Stimulated activated CD4-positive, alpha-beta T cell treated with anti-CD3 and anti-CD28 coated beads, Interleukin-4, amount 100 ng/mL, for 4 hours (primary cell): ENCODE measurements around the gene ADM2.
A peak's percentile ranks its signal among the peaks of the same experiment; 100 is the strongest.
"Not testable (repeated sequence)": the region's sequence is repeated elsewhere in the genome, so short reads cannot be mapped to it uniquely, and the experiment has no call there.

Experiments
- DNase-seq, 2 experiments: peaks; one replicate each; pipeline ENCODE4 v3.0.0-alpha.2; 2020

Gene ADM2

DNA sequence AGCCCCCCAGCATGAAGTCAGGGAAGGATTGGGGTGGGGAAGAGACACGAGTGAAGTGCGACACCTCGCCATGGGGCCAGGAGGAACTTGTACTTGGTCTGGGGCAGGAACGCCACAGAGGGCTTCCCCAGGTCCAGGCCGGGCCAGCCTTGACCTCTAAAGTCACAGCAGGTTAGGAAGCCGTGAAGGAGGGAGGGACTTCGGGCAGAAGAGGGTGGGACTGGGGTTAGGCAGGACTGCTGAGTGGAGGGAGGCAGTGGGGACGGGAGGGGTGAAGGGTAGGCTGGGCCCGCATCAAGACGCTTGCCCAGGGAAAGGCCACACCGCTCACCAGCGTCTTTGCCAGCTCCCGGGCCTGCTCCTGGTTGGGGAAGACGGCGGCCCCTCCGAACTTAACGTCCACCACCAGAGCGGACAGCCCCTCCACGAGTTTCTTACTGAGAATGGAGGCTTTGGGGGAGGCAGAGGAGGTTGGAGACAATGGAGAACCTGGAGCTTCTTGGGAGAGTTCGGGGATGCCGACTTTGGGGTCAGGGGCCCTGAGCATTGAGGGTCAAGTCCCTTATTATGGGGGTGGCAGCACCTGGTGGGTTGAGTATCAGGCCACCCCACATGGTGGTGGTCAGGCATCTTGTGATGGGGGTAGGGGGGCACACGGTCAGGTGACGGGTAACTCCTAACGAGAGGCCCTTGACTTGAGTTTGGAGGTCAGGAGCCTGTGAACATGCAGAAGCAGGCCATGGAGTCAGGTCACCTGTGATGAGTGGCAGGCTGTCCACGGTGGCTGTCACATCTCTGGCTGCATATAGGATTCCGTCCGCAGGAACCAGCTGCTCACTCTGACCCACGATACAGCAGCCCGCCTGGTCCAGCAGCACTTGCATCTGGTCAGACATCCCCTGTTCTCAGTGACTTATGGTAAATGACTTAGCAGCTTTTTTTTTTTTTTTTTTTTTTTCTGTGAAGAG lies 45.8 kb downstream of the ADM2 start:
- DNase-seq, result peak in 1 of 2 experiments; percentile 45

DNA sequence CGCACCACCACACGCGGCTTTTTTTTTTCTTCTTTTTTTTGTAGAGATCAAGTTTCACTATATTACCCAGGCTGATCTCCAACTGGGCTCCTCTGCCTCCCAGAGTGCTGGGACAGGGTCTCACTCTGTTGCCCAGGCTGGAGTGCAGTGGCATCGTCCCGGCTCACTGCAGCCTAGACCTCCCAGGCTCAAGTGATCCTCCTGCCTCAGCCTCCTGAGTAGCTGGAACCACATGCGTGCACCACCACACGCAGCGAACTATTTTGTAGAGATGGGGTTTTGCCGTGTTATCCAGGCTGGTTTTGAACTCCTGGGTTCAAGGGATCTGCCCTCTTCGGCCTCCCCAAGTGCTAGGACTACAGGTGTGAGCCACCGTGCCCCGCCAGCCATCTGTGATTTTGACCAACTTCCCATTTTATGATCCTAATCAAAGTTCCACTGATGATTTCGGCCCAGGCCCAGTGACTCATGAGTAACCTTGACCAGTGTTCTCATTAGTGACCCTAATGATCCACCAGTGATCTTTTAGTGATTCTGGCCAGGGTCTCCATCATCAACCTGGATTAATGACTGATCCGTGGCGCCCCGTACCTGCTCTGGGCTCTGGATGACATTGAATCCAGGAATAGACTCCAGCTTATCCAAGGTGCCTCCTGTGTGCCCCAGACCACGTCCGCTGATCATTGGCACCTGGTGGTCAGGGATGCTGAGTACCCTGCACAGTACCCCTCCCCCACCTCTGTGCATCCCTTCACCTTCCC lies 46.8 kb downstream of the ADM2 start:
- DNase-seq, result no peak

DNA sequence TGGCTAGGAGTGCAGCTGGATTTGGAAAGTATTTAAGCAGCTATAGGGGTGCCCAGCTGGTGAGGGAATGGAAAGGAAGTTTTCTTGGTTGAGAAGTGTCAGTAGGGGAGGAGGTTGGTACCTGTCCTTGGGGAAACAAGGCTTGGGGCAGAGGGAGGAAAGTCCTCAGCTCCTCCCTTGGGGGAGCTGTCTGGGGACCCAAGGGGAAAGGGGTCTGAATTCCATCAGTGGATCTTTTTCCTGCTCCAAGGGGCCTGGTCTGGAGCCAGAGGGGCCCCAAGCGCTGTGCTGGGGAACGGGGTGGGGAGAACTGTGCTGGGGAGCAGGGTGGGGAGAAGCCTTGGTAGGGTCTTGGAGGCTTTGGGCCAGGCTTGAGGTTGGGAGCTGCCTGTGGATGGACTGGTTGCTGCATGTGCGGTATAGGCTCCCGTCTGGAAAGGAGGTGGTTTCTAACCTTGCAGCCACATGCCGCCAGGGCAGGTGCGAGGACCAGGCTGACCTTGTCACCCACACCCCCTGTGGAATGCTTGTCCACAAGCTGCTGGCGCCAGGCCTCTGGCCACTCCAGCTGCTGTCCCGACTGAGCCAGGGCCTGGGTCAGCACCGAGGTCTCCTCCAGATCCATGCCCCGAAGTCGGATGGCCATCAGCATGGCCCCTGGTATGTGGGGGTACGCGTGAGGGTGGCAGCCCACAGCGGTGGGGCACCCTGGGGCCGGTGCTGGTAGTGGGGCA lies 47.5 kb downstream of the ADM2 start:
- no peak for DNase-seq

DNA sequence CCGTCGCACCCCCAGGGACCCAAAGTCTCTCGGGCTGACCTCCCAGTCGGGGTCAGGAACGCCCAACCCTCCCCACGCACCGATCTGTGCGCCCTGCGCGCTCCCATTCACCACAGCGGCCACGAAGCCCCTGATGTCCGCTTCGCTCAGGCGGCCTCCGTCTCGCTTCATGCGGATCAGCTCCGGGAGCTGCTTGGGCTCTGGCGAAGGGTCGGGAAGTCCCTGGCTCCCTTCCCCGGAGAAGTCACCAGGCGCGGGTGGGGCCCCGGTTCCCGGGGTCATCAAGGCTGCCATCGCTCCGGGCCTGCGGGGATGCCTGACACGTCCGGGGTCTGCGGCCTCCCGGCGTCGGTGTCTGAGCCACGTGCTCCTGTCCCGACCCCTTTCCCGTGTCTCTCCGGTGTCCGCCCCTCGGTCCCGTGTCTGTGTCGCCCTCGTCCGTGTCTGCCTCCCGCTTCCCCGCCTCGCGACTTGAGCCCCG lies 48.1 kb downstream of the ADM2 start:
- DNase-seq, result no peak

DNA sequence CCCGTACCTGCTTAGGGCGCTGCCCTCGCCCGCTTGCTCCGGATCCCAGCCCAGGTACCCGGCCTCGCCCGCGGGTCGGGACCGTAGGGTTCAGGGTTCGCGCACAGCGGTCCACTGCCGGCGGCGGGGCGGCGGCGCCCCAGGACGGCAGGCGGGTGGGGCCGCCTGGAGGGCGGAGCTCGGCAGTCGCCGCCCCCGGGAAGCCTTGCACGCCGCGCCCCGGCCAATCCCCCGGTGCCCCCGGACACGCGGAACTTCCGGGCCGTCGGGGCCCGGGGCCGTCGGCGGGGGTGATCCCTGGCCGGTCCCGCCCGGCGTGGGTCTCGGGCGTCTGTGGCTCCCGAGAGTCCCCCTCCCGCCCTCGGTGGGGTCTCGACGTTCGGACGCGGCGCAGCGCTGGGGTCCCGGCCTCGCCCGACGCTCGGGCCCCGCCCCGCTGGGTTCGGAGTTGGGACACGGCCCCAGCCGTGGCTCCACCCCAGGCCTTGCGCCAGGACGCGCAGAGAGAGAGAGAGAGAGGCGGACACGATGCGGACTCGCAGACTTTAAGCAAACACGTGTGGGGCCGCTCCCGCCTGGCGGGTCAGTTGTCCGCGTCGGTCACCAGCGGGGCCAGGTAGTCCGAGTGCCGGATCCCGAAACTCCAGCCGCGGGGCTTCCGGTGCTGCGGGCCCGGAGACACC lies 48.7 kb downstream of the ADM2 start, which contains the start of gene TYMP:
TSS of gene TYMP (minus strand) at position 116 of the 683 bp plus-strand sequence. CDS start 303 bp downstream, outside the sequence.
- DNase-seq, result peak; percentile 75 to 76

DNA sequence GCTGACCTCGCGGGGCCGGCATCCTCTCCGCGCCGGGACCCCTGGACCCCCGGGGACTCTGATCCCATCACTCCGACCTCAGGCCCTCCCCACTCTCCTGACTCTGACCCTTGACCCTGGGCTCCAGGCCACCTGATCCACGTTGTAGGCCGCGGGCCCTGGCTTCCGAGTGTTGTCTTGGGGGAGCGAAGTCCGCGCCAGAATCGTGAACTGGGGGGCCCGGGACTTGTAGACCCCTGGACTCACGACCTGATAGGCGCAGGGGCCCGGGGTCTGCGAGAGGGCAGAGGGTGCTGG lies 49.2 kb downstream of the ADM2 start:
- no peak for DNase-seq

DNA sequence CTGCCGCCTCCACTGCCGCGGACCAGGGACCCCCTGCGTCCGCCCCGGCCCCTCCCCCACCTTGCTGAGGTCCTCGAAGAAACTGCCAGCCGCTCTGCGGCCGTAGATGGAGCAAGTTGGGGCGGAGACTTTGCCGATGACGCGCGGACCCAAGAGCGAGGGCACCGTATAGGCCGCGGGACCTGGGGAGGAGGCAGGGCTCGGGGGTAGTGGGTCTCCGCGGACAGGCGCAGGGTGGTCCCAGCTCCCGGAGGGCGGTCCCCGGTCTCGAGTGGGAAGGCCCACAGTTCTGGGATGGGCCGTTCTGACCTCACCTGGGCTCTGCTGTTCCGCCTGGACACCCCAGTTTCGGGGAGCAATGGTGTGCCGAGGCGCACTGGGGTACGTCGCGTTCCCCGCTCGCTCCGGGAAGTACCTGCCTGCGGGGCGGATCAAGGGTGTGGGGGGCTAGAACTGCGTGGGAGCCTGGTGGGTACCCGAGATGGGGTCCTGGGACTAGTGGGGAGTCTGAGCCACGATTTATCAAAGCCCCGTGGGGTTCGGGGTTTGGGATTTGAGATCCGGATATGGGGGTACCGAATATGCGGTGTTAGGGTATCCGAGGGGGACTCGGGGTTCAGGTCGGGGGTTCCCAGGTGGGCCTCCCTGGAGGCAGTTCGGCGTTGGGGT lies 49.7 kb downstream of the ADM2 start:
- peak; percentile 79 to 84 for DNase-seq

DNA sequence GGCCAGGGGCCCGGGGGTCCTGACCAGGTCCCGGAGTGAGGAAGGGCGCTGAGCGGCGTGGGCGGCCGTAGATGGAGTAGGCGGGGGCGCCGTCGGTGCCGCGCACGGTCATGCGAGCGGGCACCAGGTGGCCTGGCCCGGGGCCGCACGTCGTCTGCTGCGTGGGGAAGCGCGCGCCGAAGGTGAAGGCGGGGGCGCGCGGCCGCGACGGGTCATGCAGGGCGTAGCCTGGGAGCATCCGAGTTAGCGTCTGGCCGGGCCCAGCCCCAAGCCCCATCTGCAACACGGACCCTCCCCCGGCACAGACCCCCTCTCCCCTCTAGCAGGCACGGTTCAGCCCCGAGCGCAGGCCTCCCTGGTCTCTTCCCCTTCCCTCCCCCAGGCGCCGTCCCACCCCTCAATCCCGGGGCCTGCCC lies 50.2 kb downstream of the ADM2 start:
- DNase-seq, result peak; percentile 71 to 81

DNA sequence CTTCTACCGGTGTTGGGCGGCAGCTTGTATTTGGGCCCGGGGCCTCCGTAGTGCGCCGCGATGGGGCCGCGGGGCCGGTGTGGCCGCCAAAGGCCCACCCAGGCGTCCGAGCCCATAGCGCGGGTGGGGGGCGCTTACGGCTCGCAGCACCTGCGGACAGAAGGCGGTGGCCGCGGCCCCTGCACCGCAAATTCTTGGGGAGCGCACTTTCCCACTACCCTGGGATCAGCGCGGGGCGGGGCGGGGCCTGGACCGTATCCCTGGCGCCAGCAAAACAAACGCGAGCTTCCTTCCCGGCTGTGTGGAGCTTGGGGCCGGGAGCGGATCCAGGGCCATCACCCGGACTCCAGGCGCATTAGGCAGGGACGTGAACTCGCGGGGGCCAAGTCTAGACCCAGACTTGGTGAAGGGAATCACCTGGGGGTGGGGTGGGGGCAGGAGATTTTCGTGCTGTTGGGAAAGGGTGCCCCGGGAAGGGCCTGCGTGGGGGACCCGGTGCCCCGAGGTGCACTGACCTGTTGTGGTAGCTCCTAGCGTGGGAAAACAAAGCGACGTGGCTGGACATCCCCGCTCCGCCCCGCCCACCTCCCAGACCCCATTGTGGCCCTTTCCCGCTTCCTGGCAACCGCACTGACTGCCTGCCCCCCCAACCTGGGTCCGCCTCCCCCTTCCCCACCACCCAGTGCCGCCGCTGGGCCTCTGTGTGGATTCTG lies 50.8 kb downstream of the ADM2 start:
- no peak for DNase-seq

DNA sequence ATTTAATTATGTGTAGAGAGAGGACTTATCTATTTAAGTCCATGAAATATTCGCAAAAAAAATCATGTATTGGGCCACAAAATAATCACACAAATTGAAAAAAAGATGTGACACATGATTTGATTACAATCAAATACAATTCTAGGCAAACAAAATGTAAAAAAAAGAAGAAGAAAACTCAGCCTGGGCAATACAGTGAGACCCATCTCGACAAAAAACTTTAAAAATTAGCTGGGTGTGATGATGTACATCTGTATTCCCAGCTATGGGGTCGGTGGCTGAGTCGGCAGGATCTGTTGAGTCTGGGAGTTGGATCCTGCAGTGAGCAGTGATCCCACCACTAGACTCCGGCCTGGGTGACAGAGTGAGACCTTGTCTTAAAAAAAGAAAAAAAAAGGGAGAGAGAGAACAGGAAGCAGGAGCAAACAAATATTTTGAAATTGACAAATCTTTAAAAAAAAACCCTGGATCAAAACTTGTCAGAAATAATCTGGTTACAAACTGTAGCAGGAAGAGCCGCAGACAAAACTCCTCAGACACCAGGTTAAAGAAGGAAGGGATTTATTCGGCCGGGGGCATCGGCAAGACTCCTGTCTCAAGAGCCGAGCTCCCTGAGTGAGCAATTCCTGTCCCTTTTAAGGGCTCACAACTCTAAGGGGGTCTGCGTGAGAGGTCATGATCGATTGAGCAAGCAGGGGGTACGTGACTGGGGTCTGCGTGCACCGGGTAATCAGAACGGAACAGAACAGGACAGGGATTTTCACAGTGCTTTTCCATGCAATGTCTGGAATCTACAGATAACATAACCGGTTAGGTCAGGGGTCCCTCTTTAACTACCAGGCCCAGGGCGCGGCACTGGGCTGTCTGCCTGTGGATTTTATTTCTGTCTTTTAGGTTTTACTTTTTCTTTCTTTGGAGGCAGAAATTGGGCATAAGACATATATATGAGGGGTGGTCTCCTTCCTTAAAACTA lies 51.8 kb downstream of the ADM2 start:
- no peak for DNase-seq

DNA sequence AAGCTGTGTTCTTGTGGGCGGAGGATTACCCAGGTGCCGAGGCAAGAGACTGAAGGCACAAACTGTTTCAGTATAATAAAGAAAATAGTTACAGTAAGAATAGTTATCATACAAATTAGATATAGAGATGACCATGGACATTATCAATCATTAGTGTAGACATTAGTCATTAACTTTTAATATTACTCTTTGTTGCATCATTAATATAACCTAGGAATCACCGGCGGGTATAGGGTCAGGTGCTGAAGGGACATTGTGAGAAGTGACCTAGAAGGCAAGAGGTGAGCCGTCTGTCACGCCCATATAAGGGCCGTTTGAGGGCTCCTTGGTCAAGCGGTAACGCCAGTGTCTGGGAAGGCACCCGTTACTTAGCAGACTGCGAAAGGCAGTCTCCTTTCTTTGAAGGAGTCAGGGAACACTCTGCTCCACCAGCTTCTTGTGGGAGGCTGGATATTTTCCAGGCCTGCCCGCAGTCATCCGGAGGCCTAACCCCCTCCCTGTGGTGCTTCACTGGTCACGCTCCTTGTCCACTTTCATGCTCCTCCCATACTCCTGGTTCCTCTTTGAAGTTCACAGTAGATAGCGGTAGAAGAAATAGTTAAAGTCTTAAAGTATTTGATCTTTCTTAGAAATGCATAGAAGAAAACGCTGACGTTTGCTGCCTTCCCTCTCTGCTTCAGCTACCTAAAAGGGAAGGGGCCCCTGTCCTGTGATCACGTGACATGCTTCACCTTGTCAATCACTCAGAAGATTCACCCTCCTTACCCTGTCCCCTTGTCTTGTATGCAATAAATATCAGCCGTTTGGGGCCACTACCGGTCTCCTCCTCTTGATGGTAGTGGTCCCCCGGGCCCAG lies 52.7 kb downstream of the ADM2 start:
- not testable (repeated sequence) for DNase-seq

DNA sequence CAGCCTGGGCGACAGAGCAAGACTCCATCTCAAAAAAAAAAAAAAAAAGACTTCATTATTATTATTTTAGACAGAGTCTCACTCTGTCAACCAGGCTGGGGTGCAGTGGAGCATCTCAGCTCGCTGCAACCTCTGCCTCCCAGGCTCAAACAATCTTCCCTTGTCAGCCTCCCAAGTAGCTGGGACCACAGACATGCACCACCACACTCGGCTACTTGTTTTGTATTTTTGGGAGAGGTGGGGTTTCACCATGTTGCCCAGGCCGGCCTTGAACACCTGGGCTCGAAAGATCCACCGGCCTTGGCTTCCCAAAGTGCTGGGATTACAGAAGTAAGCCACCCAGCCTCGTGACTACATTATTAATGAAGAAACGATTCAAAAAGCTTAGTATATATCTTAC lies 53.8 kb downstream of the ADM2 start:
- no peak for DNase-seq
